Cardiac septum (tissue), 1 donor: ENCODE results near the gene C10orf71. TPM values are rescaled to one million over a fixed set of nuclear protein-coding genes. Genes with fewer than 3 reads are reported as not detected.

Experiments used
- DNase-seq: peaks from one replicate; pipeline ENCODE4 v3.0.0-alpha.2; 2020; ENCODE audit warnings: low spot score
- intact Hi-C: fragments of 100-400 bp; cut with DNase I; formaldehyde crosslinking; loops from one replicate; pipeline ENCODE4 v1.14.0; 2022
- total RNA-seq: library from RNA; stranded (reverse); fragmentation: NEBNext Ultra II Directional; extraction: Animal tissue kit (Norgen Biotek cat#: 25700); gene quantifications from one replicate; pipeline ENCODE4 v1.2.1, GENCODE V29; 2021
- donor health status: DM: no; HTN: no; CAD: no.

Gene C10orf71
- total RNA-seq, 1 donor from 2014 or later: 163 TPM

DNA sequence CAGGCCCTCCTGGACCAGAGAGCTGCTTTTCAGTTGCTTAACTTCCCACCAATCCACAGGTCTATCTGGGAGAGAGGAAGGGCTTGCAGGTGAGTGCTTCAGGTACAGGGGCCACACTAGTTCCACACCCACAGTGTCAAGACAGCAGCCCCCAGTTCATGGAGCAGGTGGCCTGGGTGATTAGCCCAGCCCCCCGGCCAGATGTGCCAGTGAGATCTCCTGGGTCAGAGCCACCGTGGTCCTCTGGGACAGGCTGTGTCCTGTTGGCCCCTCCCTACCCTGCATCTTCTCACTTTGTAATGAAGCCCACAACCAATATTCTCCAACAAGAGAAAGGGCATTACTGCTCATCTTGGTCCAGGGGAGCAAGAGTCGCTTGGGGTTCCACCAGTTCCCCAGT lies 66.3 kb downstream of the C10orf71 start:
- intact Hi-C loops: no loop called here
- DNase-seq: no peak

DNA sequence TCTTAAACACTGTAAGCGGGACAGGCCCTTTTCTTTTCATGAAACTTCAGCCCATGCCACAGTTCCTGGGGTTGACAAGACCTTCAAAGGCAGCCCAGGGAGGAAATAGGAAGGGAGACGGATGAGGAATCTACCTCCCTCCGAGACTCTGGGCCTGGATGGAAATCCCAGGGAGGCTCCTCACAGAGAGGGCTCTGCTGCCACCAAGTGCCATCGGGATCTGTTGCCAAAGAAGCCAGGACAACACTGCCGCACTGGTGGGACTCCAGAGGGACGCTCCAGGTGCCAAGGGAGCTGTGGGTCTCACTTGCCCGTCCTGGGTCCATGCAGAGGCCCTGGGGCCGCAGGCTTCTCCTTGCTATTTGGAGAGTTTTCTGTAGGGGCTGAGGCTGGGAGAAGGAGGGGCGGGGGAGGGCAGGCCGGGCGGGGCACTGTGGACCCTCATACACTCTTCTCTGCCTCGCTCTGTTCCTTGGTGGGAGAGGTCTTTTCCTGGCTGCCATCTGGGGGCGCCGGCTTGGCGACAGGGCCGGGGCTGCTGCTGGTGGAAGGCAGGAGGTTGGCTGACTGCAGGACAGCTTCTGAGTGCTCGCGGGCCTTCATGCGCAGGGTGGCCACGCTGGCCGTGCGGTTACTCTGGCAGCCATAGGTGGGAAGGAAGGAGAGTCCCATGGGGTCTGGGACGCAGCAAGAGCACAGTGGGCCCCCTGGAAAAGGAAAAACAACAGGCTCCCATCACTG lies 66.9 kb downstream of the C10orf71 start:
- intact Hi-C loops: no loop called here
- no peak for DNase-seq

DNA sequence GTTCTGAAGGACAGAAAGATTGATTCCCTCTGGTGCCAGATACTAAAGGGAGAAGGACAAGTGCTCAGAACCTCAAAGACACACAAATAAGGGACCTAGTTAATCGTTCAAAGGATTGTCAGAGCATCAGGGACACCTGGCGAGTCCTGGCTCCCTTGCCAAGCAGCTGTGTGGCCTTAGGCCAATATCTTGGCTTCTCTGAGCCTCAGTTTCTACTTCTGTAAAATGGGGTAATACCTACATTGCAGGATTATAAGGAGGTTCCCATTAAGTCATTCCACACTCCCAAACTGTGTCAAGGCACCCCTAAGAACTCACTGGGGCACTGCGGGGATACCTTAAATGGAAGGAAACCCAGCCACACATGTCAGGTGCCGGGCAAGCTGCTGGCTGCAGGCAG lies 67.5 kb downstream of the C10orf71 start:
- DNase-seq: no peak
- intact Hi-C loops: no loop called here

DNA sequence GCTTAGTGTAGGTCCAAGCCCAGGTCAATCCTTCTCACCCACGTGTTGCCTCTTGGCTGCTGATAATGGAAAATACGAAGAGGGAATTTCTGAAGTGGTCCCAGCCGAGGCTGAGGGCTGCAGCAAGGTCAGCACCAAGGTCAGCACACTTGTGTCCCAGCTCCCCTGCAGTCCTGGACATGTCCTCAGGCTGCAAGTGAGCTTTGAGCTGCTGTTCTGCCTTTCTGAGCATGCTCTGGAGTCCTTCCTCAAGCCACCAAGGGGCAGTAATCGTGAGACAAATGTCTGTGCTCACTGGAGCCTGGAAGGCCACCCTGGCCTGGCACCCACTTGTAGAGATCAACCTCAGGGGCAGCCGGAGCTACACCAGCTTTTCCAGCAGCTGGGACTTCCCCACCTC lies 68.6 kb downstream of the C10orf71 start:
- DNase-seq: no peak
- intact Hi-C loops: no loop called here

DNA sequence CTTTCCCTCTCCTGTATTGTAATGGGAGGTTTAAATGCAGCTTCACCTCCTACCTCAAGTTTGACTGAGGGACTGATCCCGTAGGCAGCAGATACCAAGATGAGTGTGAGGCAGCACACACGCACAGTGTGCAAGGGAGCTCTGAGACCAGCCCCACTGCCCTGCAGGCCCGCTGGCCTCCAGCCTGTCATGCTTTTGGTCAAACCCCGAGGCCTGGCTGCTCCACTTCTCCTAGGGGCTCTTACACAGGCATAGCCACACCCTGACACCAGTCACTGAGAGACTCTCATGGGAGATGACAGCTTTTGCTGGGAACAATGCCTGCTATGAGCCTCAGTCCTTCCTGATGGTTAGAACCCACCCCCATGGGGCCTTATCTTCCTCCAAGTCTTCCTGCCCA lies 69.3 kb downstream of the C10orf71 start:
- no peak for DNase-seq
- intact Hi-C loops: no loop called here

DNA sequence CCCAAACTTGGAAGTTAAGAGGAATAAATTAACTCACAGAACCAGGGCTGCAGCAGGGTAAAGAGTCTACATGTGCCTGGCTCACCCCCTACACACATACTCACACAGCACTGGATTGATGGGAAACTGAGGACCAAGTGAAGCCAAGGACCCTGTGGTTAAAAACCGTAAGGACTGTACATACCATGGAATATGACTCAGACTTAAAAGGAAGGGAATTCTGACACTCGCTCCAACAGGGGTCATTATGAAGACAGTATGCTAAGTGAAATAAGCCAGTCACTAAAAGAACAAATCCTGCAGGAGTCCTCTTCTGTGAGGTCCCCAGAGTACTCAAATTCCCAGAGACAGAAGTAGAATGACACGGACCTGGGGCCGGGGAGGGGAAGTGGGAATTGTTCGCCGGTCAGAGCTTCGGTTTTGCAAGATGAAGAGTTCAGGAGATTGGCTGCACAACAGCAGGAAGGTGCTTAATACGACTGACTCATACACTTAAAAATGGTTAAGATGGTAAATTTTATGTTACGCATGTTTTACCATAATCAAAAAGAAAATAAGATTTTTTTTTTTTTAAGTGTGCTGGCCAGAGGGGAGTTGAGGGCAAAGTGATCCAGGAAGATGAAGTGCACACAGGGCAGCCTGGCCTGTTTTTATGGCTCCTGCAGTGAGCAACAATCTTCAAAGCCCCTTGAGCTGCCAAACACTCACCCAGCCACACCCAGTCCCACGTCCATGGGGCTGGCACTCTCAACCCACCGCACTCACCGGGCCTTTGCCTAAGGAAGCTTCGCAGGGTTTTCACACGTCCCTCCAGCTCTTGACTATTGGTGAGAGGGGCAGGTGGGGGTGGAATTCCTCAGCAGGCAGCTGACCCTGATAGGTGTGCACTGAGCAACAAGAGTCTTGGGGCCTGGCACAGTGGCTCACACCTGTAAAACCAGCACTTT lies 70.5 kb downstream of the C10orf71 start:
- intact Hi-C loops: no loop called here
- no peak for DNase-seq

DNA sequence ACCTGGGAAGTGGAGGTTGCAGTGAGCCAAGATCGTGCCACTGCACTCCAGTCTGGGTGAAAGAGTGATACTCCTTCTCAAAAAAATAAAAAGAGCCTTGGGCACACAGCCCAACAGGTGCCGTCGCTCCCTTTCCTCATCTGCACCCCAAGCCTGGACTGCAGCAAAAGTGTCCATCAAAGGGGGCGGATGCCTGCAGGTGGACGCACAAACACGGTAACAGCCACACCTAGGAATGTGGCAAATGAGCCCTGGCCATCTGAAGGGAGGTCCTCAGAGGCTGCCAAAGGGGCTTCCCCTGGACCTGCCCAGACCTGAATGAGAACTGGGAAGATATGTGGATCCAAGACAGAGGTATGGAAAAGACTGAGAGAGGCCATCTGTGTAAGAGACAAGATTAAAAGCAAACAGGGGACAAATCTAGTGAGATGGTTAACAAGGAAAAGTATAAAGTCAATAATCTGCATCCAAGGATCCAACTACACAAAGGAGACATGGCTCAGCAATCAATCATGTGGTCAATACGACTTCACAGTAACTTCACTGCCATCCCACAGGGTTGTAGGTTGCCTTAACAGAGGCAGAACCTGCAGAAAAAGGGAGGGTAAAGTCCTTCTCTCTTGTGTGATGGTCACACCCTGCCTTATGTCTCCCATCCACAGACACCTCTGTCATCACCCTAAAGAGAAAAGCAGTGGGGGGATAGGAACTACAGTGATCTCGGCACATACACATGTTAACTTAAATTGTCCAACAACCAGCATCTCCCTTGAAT lies 71.5 kb downstream of the C10orf71 start:
- intact Hi-C loops: no loop called here
- DNase-seq: no peak

DNA sequence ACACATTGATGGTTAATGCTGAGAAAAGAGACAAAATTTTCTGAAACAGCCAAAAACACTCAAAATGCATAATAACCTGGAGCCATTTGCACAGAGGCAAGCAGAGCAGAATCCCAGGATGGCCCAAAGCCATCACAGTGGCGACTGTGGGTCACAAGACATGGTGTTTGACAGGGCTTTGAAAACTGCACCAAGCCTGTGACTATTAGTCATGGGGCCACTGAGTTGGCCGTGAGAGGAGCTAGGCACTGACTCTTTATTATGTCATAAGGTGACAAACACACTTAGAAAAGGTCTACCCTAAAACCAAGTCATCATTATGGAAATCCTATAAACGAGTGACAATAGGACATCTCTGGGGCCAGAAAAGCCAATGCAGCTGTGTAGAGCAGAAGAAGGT lies 73.0 kb downstream of the C10orf71 start:
- intact Hi-C loops: no loop called here
- DNase-seq: no peak

DNA sequence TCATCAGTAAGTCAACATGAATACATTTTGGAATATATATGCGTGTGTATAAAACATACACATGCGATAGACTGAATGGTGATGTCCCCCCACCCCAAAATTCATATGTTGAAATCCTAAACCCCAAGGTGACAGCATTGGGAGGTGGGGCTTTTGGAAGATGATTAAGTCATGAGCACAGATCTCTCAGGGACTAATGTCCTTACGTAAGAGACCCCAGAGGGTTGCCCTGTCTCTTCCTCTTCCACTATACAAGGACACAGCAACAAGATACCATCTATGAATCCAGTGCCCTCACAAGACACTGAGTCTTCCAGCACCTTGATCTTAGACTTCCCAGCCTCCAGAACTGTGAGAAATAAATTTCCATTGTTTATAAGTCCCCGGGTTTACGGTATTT lies 74.4 kb downstream of the C10orf71 start:
- intact Hi-C loops: no loop called here
- DNase-seq: no peak

DNA sequence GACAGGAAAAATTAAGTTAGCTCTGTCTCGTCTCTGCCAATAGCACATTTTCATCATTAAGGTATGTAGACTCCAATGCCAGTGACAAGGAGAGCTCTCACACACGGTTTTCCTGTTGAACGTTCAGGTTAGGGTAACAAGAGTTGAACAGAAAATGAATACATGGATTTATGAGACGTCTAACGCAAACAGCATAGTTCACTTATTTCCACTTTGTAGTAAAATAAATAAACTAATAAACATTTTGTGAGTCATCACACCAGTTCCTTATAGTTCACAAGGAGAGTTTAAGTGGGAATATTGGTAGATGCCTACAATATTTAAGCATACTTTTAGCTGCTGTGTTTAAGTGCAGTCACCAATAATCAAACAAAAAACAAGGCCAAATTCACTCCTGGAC lies 75.8 kb downstream of the C10orf71 start:
- intact Hi-C loops: no loop called here
- no peak for DNase-seq

DNA sequence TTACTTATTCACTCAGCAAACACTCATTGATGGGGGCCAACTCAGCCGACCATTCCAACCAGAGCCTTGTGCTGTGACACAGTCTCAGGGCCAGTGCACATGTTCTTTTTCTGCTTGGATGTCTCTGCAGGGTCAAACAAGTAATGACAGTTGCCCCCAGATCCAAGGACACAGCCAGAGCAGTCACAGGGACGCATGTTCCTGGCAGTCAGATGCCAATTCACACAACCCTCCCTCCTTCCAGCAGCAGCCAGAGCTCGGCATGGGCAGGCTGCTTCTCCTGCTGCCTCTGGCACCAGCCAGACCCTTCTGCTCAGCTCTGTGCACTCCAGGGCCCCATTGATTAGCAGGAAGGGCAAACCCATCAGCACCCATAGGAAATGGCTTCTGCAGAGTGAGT lies 76.6 kb downstream of the C10orf71 start:
- no peak for DNase-seq
- intact Hi-C loops: no loop called here

Other genes starting within 250 kb of the C10orf71 start
- 24.4 TPM for gene VSTM4, start 183.6 kb upstream of the C10orf71 start, total RNA-seq
- not detected for gene FAM170B, start 165.1 kb upstream of the C10orf71 start, total RNA-seq
- gene TMEM273, start 110.8 kb upstream of the C10orf71 start, total RNA-seq: 16.6 TPM
- not detected for gene DRGX, start 96.9 kb downstream of the C10orf71 start, total RNA-seq
- 21.6 TPM for gene ERCC6, start 240.0 kb downstream of the C10orf71 start, total RNA-seq